ENCODE data around the gene ELP1.
A peak's percentile ranks its signal among the peaks of the same experiment; 100 is the strongest.
"Not testable (repeated sequence)": the region's sequence is repeated elsewhere in the genome, so short reads cannot be mapped to it uniquely, and the experiment has no call there.

Gene ELP1

DNA sequence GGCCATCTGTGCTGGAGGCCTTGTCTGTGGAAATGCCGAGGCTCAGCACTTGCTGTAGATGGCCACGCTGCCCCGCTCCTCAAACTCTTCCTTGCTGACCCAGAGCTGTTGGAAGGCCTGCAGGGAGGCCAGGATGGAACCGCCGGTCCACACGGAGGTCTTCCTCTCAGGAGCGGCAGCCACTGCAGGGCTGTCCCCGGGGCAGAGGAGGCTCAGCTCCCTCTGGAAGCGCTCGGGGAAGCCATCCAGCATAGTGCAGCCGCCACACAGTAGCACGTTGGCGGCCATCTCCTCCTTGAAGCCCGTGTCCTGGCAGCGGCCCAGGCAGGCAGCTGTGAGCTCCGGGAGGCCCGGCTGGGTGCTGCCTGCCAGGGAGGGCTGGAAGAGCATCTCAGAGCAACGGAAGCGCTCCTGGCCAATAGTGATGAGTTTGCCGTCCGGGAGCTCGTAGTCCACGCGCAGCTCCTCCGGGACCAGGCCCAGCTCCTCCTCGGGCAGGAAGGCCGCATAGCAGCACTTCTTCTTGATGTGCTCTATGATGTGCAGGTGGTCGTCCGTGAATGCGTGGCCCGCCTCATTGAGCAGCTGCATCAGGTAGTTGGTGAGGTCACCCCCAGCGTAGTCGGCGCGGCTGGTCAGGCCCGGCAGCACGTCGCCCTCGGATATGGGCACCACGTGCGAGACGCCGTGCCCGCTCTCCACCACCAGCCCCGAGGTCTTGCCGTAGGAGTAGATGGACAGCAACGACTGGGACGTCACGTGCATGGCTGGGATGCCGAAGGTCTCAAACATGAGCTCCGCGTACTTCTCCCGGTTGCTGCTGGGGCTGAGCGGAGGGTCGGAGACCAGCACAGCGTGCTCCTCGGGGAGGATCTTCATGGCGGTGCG, 79.0 kb downstream of the ELP1 start:
- no peak for DNase-seq (ENCODE audit: low spot score)

DNA sequence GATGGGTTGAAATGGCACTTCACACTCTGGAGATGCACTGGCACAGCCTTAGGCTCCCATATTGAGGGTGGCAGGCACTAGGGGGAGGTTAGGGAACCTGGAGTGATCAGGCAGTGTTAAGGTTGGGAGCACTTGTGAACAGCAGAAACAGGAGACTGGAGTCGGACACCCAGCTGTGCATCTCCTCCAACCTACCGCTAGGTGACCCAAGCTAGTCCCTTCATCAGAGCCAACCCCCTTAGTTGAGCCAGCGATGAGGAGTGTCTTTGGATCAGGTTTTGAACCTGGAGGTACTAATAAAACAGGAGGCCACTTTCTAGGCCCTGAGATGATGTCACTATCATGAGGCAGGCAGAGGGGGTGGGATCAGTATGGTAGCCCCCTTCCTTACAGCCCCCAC, 79.8 kb downstream of the ELP1 start:
- DNase-seq (ENCODE audit: low spot score), result no peak

DNA sequence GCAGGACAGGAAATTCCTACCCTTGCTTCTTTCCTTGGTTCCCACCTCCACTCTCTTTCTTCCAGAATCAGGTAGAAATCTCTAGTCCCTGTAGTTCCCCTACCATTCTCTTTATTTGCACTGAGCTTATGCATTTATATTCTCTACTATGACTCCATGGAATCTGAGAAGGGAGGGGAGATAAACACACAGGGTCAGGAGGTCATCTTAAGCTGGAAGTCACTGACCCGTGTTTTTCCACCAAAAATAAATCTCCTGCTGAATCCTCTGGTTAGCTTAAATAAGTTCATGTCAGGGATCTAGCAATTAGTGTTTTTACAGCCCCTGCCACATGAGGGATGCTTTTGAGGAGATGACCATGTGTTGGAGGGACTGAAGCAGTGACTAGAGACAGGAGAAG, 81.8 kb downstream of the ELP1 start:
- DNase-seq (ENCODE audit: low spot score), result no peak

DNA sequence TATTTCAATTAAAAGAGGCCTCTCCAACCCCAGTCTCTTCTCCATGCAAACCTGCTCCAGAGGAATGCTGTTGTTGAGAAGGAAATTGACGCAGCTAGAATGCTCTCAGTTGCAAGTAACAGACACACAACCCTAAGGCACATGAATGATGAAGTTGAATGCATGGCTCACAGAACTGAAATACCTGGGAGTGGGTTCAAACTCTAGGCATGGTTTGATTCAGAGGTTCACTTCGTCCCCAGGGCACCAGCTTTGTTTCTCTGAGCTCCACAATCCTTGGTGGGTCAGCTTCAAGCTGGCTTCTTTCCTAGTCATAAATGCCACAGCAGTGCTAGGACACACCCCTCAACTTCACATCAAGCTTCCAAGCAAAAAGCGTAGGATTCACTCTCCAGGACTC, 82.8 kb downstream of the ELP1 start:
- no peak for DNase-seq (ENCODE audit: low spot score)

DNA sequence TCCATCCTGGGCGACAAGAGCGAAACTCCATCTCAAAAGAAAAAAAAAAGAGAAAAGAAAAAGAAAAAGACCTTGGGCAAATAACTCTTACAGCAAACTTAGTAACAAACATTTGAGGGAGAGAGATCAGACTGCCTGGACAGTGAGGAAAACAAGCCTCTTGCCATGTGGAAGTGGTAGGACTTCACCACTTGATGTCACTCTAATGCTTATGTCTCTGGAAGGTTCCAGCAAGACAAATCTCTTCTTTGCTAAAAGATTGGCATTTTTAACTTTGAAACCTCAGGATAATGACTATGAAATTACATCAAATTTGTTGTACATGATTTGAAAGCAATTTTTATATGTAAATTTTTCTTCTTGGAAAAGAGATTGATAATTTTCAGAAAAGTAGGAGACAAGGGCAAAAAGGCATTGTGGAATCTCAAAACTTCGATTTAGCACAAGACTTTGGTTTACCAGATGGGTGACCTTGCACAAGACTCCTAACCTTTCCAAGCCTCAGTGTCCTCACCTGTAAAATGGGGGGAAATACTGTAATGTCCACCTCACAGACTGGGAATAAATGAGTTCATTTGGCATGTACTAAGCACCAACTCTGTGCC, 83.5 kb downstream of the ELP1 start:
- DNase-seq (ENCODE audit: low spot score), result peak; percentile 48

DNA sequence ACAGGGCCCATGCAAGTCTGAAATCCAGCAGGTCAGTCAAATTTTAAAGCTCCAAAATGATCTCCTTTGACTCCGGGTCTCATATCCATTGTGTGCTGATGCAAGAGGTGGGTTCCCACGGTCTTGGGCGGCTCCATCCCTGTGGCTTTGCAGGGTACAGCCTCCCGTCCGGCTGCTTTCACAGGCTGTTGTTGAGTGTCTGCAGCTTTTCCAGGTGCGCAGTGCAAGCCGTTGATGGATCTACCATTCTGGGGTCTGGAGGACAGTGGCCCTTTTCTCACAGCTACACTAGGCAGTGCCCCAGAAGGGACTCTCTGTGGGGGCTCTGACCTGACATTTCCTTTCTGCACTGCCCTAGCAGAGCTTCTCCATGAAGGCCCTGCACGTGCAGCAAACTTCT, 85.6 kb downstream of the ELP1 start:
- not testable (repeated sequence) for DNase-seq (ENCODE audit: low spot score)

DNA sequence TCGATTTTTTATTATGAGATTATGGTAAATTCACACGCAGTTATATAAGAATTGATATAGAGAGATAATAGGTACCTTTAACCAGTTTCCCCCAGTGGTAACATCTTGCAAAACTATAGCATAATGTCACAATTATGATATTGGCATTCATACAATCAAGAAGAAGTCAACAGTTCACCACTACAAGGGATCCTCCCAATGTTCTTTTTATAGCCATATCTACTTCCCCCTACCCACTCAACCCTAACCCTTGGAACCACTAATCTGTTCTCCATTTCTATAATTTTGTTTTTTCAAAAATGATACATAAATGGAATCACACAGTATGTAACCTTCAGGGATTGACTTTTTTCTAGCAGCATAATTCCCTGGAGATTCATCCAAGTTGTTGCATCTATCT, 88.0 kb downstream of the ELP1 start:
- DNase-seq (ENCODE audit: low spot score), result no peak

DNA sequence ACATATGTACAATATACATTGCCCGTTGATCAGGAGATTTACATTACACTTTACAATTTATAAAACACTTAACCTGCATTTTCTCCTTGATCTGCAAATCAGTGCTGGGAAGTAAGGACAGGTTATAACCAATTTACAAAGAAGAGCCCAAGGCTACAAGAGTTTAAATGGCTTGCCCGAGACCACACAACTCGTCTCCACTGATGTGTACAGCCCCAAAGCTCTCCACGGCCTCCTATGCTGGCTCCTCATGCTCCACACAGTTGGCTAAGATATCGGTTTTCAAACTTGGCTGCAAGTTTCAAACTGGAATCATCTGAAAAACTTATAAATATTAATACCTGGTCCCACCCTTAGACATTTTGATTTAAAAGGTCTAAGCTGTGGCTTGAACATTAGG, 88.4 kb downstream of the ELP1 start:
- DNase-seq (ENCODE audit: low spot score), result no peak

DNA sequence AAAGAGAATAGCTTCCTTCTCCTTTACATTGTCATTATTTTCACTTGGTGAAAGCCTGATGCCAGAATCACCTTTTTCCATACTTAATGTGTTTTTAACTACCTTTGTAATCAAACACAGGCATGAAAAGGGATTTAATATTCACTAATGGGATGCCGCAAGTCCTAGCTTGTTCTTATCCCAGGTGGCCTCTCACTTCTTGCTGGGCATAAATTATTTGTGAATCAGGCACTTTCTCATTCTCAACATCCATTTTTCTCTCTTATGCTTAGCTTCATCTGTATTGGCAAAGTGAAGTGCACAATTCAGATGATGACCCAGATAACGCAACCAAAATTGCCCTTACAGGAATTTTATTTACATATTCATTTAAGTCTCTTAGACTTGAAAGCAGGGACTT, 89.1 kb downstream of the ELP1 start:
- no peak for DNase-seq (ENCODE audit: low spot score)

DNA sequence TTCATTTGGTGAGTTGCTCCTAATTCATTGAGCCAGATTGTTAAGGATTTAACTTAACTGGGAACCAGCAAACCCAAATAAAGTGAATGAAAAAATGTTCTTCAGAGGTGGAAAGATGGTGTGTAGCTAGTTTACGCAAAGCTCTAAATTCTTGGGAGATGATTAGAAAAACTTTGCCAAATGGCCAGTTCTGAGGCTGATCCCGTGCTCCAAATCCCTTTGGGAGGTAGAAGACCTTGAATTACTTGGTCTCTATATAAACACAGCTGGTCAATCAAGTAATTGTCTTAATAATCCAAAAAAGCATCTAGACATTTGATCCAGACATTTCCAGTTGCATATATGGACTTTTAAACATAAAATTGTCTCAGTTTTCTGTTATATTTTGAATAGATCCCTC, 89.5 kb downstream of the ELP1 start:
- no peak for DNase-seq (ENCODE audit: low spot score)

DNA sequence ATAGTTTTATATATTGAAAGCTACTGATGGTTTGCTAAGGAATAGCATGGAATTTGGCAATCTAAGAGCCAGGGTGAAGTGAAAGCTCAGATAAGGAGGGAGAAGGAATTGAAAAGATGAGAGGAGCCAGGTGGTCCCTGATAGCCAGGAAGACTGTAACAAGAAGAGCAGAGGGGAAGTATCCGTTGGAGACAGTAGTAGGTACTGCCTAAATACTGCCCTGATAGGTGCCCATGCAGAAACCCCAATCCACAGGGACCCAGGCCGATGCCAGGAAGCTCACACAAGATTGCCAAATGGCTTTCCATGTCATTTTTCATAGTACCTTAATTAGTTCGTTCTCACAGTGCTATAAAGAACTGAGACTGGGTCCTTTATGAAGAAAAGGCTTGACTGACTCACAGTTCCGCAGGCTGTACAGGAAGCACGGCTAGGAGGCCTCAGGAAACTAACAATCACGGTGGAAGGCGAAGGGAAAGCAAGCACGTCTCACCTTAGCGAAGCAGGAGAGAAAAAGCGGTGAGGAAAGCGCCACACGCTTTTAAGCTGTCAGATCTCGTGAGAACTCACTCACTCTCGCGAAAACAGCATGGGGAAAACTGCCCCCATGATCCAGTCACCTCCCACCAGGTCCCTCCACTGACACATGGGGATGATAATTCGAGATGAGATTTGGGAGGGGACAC, 91.2 kb downstream of the ELP1 start:
- no peak for DNase-seq (ENCODE audit: low spot score)

DNA sequence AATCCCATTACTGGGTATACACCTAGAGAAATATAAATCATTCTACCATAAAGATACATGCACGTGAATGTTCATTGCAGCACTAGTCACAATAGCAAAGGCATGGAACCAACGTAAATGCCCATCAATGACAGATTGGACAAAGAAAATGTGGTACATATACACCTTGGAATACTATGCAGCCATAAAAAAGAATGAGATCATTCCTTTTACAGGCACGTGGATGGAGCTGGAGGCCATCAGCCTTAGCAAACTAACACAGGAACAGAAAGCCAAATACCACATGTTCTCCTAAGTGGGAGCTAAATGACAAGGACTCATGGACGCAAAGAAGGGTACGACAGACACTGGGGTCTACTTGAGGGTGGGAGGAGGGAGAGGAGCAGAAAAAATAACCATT, 94.4 kb downstream of the ELP1 start:
- not testable (repeated sequence) for DNase-seq (ENCODE audit: low spot score)

DNA sequence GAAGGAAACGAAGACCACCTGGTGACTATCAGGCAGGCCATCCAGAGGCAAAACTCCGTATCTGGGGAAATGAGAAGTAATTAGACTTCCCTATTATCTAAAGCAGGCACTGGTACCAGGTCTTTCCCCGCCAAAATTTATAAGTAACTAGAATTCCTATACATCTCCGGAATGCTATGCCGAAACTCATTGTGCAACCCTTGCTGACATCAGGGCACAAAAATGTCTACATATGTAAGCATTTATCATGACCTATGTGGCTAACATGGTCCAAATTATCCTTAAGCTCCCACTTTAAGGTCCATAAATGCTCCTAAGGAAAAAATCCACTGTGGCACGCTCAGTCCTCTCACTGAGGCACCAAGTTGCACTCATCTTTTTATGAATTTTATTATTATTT, 95.9 kb downstream of the ELP1 start:
- no peak for DNase-seq (ENCODE audit: low spot score)

DNA sequence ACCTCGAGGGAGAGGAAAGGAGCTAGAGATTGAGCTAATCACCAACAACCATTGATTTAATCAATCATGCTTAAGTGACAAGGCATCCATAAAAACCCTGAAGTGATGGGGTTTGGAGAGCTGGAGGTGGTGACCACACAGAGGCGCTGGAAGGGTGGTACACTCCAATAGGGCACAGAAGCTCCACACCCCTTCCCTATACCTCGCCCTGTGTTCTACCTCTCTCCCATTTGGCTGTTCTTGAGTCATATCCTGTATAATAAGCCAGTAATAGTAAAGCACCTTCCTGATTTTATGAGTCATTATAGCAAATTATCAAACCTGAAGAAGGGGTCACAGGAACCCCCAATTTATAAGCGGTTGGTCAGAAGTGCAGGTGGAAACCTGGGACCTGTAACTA, 96.4 kb downstream of the ELP1 start:
- DNase-seq (ENCODE audit: low spot score), result no peak

DNA sequence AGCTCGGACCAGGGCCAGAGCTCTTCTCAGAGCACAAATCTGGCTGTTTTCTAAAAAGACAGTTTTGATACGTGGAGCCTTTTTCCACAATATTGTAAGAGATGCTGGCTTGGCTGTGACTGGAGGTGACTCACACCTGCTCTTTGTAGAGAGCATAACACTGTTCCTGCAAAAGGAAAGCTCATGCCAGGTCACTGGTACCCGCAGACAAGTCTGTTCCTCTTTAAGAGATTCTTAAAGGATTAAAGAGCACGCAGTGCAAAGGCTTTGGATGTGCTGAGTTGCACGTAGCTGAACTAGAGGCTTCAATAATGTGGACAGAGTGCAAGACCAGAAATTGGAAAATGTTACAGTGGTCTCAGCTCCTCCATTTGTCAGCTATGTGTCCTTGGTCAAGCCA, 97.1 kb downstream of the ELP1 start:
- no peak for DNase-seq (ENCODE audit: low spot score)

DNA sequence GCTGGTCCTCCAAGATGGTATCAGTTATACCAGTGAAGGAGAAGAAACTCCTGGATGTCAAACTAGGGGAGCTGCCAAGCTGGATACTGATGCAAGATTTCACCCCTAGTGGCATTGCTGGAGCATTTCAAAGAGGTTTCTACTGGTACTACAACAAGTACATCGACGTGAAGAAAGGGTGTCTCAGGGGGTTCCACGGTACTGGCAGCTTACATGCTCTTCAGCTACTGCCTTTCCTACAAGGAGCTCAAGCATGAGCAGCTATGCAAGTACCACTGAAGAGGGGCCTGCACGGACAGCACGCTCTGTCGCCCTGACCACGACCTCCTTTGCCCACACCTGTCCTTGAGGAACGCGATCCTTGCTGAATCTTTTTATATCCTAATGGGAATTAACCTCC, 97.6 kb downstream of the ELP1 start:
- DNase-seq (ENCODE audit: low spot score), result no peak

DNA sequence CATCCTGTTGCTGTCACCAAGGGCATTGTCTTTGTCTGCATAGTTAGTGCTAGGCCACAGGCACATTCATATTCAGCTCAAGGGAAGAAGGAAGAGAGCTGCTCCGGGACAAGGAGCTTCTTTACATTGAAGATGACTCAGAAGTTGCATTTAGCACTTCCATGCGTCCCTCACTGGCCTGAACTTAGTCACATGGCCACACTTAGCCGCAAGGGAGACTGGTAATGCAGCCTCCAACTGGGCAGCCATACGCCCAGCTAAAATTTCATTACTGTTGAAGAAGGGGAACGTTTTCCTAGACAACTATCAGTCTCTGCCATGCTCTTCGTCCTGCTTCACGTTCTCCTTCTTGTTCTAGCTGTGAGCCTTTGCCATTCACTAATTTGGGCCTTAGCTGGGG, 98.1 kb downstream of the ELP1 start:
- DNase-seq (ENCODE audit: low spot score), result no peak

DNA sequence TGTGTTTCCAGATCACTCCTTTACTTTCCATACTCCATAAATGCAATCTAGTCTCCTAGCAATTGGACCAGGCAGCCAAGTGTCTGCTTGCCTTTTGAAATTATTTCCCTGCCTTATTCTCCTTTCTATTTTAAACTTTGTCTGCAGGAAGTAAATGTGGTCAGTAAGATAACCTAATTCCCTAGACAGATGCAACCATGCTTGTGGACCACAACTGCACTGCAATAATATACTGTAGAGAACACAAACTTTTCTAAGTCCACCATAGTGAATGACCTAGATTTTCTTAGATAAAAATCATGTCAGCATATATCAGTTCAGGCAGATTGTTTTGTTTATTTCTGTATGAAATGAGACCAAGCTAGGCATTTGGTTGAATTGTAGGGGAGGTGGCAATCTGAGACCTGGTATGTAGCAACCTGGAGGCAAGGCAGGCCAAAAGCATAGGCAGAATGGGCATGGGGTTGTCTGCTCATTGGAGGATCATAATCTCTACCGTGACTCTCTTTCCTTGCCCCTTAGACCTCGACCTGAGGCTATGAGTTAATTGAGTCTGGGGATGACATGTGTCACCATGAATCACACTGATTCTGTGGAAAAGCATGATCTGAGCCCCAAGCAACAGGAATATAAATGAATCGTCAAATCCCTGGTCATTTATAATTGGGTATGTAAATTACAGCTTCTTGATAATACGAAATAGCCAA, 98.8 kb downstream of the ELP1 start:
- DNase-seq (ENCODE audit: low spot score), result no peak

DNA sequence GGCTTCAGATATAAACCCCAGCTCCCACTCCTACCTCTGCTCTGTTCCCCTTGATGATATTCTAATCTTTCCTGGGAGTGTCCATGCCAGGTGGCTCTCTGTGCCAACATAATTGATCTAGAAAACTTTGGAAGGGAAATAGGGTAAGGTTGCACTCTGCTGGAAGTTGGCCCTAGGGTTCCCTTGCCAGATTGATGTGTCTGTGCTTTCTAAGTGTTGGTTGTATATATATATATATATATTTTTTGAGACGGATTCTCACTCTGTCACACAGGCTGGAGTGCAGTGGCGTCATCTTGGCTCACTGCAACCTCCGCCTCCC, 101.8 kb downstream of the ELP1 start:
- DNase-seq (ENCODE audit: low spot score), result no peak

DNA sequence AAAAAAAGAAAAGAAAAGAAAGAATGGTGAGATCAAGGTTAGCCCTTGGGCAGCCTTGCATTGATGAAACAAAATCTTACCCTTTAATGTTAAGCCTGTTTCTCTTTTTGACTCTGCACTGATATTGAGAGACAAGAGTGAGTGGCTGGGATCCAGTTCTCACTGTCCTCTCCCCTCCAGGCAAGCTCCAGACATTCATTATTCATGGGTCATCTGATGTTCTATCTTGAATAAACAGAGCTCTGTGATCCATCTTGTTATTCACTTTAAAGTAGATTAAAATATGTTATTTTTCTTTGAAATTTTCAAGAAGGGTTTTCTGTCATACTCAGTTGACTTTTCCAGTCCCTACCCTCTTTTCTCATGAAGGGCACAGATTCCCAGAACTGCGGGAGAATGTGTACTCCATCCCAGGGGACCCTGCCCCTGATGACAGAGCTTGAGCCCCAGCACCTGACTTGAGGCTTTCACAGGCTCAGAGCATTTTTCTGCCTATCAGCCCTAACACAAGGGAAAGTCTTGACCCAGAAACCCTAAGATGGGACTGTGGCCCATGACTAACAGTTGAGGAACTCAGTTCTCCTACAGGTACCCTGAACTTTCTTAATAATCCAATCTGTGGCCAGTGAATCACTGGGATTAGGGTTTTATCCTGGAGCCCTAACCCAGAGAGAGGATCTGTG, 102.3 kb downstream of the ELP1 start:
- DNase-seq (ENCODE audit: low spot score), result no peak

DNA sequence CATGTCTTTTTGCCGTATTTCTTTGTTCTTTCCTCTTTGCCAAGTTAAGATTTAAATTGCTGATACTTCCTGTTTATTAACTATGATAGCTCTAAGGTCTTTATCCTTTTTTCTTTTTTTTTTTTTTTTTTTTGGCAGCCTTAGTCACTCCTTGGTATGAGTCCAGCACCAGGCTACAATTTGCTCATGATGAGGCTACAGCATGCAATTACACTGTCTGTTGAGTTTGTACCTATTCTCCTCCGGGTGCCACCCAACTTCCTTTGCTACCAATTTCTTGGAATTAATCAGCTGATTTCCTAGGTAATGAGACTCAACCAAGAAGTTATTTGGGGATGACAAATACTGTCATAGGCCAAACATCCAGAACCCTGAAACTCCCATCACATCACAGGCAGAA, 103.7 kb downstream of the ELP1 start:
- no peak for DNase-seq (ENCODE audit: low spot score)

DNA sequence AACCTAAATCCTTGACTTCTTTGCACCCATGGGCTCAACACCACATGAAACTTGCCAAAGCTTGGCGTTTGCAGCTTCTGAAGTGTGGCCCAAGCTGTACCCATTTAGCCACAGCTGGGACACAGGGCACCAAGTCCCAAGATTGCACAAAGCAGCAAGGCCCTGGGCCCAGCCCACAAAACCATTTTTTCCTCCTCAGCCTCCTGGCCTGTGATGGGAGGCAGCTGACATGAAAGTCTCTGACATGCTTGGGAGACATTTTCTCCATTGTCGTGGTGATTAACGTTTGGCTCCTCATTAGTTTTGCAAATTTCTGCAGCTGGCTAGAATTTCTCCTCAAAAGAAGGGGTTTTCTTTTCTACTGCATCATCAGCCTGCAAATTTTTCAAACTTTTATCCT, 110.1 kb downstream of the ELP1 start:
- DNase-seq (ENCODE audit: low spot score), result no peak

All from AG08395 (cell line).